Kidney epithelial cell (primary cell): ENCODE results near the gene NRAS. TPM values are rescaled to one million over a fixed set of nuclear protein-coding genes. Genes with fewer than 3 reads are reported as not detected.
"Not testable (repeated sequence)": the region's sequence is repeated elsewhere in the genome, so short reads cannot be mapped to it uniquely, and the experiment has no call there.

Experiments
- DNase-seq: peaks from one replicate; pipeline ENCODE4 v3.0.0-alpha.2; 2010; ENCODE audit warnings: low read depth
- H3K27me3 ChIP-seq: 2 replicates; pipeline ENCODE4 v1.6.0; 2011; ENCODE audit warnings: low read length; ENCODE audit not compliant: control insufficient read depth, insufficient read depth
- H3K36me3 ChIP-seq: 2 replicates; pipeline ENCODE4 v1.5.1; 2011; ENCODE audit warnings: low read length; ENCODE audit not compliant: control insufficient read depth, insufficient read depth
- H3K4me3 ChIP-seq: 2 replicates; pipeline ENCODE4 v1.5.1; 2011; ENCODE audit warnings: low read depth, mild to moderate bottlenecking, control low read depth, low read length
- CTCF ChIP-seq: IDR thresholded peaks from 2 replicates; pipeline ENCODE4 v1.5.1; 2011; ENCODE audit warnings: mild to moderate bottlenecking, moderate library complexity, low read length, control low read depth, inconsistent platforms; ENCODE audit not compliant: insufficient read depth, poor library complexity, severe bottlenecking
- total RNA-seq: library from RNA; depleted of rRNA; stranded (reverse); fragments of >200 nt; gene quantifications from 2 replicates; pipeline ENCODE4 v1.2.3, GENCODE V29; 2015

NRAS gene
- total RNA-seq, 1 donor from 2014 or later: 85.1 TPM

GRCh38 chr1:114756009-114756892 is 39.7 kb upstream of the NRAS start:
- Histone ChIP-seq H3K4me3 (peak overlapping the region; percentile 100), H3K36me3 (no peaks in the 10 kb centered on the region), H3K27me3 (no peaks in the 10 kb centered on the region)
- TF ChIP-seq CTCF: no peak
- DNase-seq: no peak

GRCh38 chr1:114755006-114755931 is 38.7 kb upstream of the NRAS start:
- H3K4me3 ChIP-seq: peak overlapping the region; percentile 100
- no peaks in the 10 kb centered on the region for H3K36me3 ChIP-seq
- TF ChIP-seq CTCF: no peak
- H3K27me3 ChIP-seq: no peaks in the 10 kb centered on the region
- DNase-seq: no peak

- not testable (repeated sequence) for DNase-seq, H3K27me3 ChIP-seq, H3K36me3 ChIP-seq, H3K4me3 ChIP-seq
These were observed 37.1 kb upstream of the NRAS start for GRCh38 chr1:114753702-114754101.

GRCh38 chr1:114753143-114753542 is 36.6 kb upstream of the NRAS start:
- DNase-seq: no peak
- no peaks in the 10 kb centered on the region for H3K36me3 ChIP-seq

GRCh38 chr1:114750780-114751179 is 34.2 kb upstream of the NRAS start:
- peaks cover 2% of the 10 kb centered on the region for H3K36me3 ChIP-seq
- TF ChIP-seq CTCF: no peak
- H3K4me3 ChIP-seq: no peak overlapping the region
- no peak for DNase-seq
- H3K27me3 ChIP-seq: no peaks in the 10 kb centered on the region

More at GRCh38 chr1:114753143-114753542, 36.6 kb upstream of the NRAS start:
- no peaks in the 10 kb centered on the region for H3K27me3 ChIP-seq
- H3K4me3 ChIP-seq: no peak overlapping the region
- TF ChIP-seq CTCF: no peak

- no peaks in the 10 kb centered on the region for H3K27me3 ChIP-seq
- H3K4me3 ChIP-seq: no peak overlapping the region
- no peak for DNase-seq
- no peak for TF ChIP-seq CTCF
- H3K36me3 ChIP-seq: peaks cover 2% of the 10 kb centered on the region
These were observed 33.3 kb upstream of the NRAS start for GRCh38 chr1:114749835-114750234.
